GM21576 (cell line): ENCODE measurements around the gene RCAN1.
"Not testable (repeated sequence)": the region's sequence is repeated elsewhere in the genome, so short reads cannot be mapped to it uniquely, and the experiment has no call there.

Source experiments
- ATAC-seq: cut with Tn5 transposase; IDR thresholded peaks from one replicate; pipeline ENCODE4 v1.9.1; 2021; ENCODE audit warnings: mild to moderate bottlenecking, moderate library complexity; ENCODE audit not compliant: unreplicated experiment

The RCAN1 gene

GRCh38 chr21:34621434-34622350 is 6.8 kb upstream of the RCAN1 start:
- ATAC-seq = no peak

GRCh38 chr21:34619841-34620665 is 5.1 kb upstream of the RCAN1 start:
- no peak for ATAC-seq

DNA sequence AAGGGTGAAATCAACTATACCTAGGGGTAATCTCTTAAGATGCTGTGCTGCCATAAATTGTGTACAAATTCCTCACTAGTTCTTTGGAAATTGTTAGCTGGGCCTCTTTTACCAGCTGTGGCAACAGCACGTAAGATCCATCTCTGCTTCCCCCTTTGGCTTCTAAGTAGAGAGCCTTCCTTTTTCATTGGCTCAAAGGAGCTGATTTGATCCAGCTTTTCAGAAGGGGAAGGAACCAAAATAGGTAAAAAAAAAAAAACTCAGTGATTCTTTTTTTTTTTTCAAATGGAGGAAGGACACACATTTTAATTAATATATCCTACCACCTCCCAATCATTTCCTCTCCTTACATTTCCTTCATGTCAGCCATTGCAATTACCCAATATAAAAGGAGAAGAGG is 4.0 kb upstream of the RCAN1 start:
- no peak for ATAC-seq

DNA sequence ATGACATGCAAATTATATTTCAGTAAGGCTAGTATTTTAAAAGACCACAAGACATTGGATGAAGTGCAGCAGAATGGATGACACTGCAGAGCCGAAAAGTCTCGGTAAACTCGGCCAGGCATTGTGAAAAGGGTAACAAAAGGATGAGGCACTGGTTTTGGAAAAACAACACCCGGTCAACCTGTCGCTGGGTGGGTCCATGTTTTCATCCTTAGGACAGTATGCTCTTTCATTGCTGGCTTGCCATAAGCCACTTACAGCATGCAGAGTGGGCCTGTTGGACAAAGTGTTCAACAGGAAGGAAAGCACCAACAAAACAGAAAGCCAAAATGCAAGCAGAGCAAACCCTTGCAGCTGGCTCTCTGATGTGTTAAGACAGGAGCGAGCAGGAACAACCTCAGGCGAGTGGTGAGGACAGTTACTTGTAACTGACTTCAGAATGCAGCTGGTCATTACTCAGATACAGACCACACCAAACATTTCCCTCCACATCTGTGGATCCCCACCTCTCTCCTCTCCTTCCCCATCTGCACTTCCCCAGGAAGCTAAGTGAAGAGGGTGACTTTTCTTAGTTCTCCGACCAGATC is 2.9 kb upstream of the RCAN1 start:
- no peak for ATAC-seq

GRCh38 chr21:34615487-34615814 is 538 bp upstream of the RCAN1 start:
- no peak for ATAC-seq

- no peak for ATAC-seq
These were observed 960 bp downstream of the RCAN1 start for GRCh38 chr21:34613679-34614627.

DNA sequence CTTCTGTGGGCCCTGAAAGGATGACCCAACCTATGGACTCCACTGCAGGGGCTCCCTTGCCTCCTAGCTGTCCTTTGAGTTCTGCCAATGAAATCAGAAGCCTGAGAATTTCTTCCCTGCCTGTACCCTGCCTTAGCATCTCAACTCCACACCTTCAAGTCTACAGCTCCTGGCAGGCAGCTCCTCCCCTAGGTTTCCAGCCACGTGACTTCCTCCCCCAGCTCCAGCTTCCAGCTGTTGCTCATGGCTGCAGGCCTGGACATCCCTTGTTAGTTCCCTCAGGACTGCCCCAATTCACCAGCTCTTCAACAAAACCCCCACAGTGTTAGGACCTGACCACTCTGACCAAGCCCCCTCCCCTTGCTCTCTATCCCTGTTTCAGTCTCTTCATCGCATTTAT is 2.4 kb downstream of the RCAN1 start:
- ATAC-seq = no peak

- ATAC-seq = no peak
These were observed 2.9 kb downstream of the RCAN1 start for GRCh38 chr21:34612056-34612455.

- ATAC-seq = no peak
These were observed 3.4 kb downstream of the RCAN1 start for GRCh38 chr21:34611528-34611927.

GRCh38 chr21:34609933-34610549 is 4.9 kb downstream of the RCAN1 start:
- ATAC-seq = no peak

DNA sequence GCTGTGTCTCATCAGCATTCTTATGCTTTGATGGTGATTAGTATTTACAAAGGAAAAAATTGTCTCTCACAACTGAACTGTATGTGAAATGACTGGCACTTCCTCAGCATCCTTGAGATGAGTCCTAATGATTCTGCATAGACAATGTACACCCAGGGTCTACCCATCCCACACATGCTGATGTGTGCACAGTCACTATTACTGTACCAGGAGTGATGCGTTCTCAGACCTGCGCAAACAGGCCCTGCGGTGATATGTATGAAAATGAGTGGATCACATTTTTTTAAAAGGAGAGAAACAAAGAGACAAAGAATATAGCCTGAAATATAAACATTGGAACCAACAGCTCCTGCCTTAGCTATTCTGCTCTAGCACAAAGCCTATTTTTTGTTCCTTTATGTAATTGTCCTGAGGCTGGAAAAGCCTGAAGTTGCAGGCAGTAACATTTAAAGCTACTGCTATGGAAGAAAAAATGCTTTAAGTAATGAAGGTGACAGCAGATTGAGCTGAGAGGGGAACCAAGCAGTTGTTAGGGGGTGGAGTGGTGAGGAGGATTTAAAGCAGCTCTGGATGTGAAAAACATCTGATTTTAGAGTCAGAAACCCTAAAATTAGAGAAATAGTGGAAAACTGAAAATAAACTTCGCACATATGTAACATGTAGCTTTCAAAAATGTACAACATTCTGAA is 5.5 kb downstream of the RCAN1 start:
- no peak for ATAC-seq

DNA sequence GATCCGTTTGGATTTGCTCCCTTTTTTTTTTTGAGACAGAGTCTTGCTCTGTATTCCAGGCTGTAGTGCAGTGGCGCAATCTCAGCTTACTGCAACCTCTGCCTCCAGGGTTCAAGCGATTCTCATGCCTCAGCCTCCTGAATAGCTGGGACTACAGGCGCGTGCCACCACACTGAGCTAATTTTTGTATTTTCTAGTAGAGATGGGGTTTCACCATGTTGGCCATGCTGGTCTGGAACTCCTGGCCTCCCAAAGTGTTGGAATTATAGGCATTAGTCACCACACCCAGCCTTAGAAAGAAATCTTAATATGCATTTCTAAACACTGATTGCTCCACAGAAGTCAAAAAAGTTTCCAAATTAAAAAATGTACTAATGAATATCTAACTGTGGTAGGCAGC is 7.5 kb downstream of the RCAN1 start:
- not testable (repeated sequence) for ATAC-seq

GRCh38 chr21:34606621-34607020 is 8.3 kb downstream of the RCAN1 start:
- no peak for ATAC-seq

GRCh38 chr21:34606051-34606450 is 8.9 kb downstream of the RCAN1 start:
- no peak for ATAC-seq

GRCh38 chr21:34604956-34605355 is 10.0 kb downstream of the RCAN1 start:
- ATAC-seq = not testable (repeated sequence)

DNA sequence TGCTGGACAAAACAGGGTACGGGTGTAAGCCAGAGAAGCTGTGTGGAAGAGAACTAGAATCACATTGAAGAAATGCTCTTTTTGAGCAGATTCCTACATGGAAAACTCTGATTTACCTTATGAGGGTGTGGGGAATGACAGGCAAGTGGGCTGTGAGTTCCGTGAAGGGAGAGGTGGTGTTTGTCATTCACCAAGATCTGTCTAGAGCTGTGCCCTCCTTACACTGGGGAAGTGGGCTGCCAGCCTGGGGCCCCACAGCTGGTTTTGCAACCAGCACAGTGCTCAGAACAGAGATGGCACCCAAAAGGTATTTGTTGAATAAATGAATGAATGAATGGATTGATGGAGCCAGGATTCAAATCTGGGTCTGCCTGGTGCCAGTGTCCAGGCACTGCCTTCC is 10.4 kb downstream of the RCAN1 start:
- no peak for ATAC-seq

GRCh38 chr21:34603710-34604057 is 11.2 kb downstream of the RCAN1 start:
- no peak for ATAC-seq

- peak; percentile 83 for ATAC-seq
These were observed 11.8 kb downstream of the RCAN1 start for GRCh38 chr21:34603002-34603709.

GRCh38 chr21:34602061-34602460 is 12.9 kb downstream of the RCAN1 start:
- no peak for ATAC-seq
